Osteoblast (primary cell): ENCODE measurements around the gene CD40. TPM values are rescaled to one million over a fixed set of nuclear protein-coding genes. Genes with fewer than 3 reads are reported as not detected.

Source experiments
- DNase-seq: peaks from one replicate; pipeline ENCODE4 v3.0.0; 2011; ENCODE audit warnings: low spot score, mixed read lengths; ENCODE audit not compliant: insufficient read length; ENCODE audit errors: missing footprints
- H2AFZ ChIP-seq: 2 replicates; pipeline ENCODE4 v1.6.0; 2011; ENCODE audit warnings: mild to moderate bottlenecking, low read length
- H3K27ac ChIP-seq: 2 replicates; pipeline ENCODE4 v1.5.1; 2011; ENCODE audit warnings: mild to moderate bottlenecking, low read depth, low read length, moderate library complexity
- H3K27me3 ChIP-seq: 2 replicates; pipeline ENCODE4 v1.6.0; 2012; ENCODE audit warnings: mild to moderate bottlenecking, control low read depth, inconsistent platforms, low read length, moderate library complexity; ENCODE audit not compliant: insufficient read depth
- H3K36me3 ChIP-seq: 2 replicates; pipeline ENCODE4 v1.5.1; 2011; ENCODE audit warnings: mild to moderate bottlenecking, low read length, control low read depth, moderate library complexity; ENCODE audit not compliant: insufficient read depth
- H3K4me1 ChIP-seq: 2 replicates; pipeline ENCODE4 v1.5.1; 2011; ENCODE audit warnings: mild to moderate bottlenecking, low read length, control low read depth, moderate library complexity; ENCODE audit not compliant: insufficient read depth
- H3K4me2 ChIP-seq: 2 replicates; pipeline ENCODE4 v1.6.0; 2011; ENCODE audit warnings: mild to moderate bottlenecking, low read length; ENCODE audit not compliant: insufficient read depth
- H3K4me3 ChIP-seq: fragments of 200-600 bp; sonication (generic); 3 replicates; pipeline ENCODE4 v1.5.1; 2012; ENCODE audit warnings: mild to moderate bottlenecking, low read length, inconsistent platforms; ENCODE audit not compliant: insufficient read depth
- H3K79me2 ChIP-seq: 2 replicates; pipeline ENCODE4 v1.6.0; 2012; ENCODE audit warnings: mild to moderate bottlenecking, low read length, control low read depth, inconsistent platforms; ENCODE audit not compliant: insufficient read depth
- H3K9me3 ChIP-seq: 2 replicates; pipeline ENCODE4 v1.5.1; 2011; ENCODE audit warnings: low read depth, low read length, control low read depth
- H4K20me1 ChIP-seq: 2 replicates; pipeline ENCODE4 v1.6.0; 2012; ENCODE audit warnings: mild to moderate bottlenecking, low read length, control low read depth; ENCODE audit not compliant: insufficient read depth
- total RNA-seq: library from RNA; depleted of rRNA; stranded (reverse); fragments of >200 nt; gene quantifications from 2 replicates; pipeline ENCODE4 v1.2.3, GENCODE V29; 2012
- TF ChIP-seq, protein P1 (sequence below): IDR thresholded peaks from 2 replicates; pipeline ENCODE4 v1.5.1; 2011; ENCODE audit warnings: mild to moderate bottlenecking, low read depth, low read length, moderate library complexity; ENCODE audit errors: extremely low read depth

Gene CD40
- total RNA-seq, 1 donor = 2.5 TPM

DNA sequence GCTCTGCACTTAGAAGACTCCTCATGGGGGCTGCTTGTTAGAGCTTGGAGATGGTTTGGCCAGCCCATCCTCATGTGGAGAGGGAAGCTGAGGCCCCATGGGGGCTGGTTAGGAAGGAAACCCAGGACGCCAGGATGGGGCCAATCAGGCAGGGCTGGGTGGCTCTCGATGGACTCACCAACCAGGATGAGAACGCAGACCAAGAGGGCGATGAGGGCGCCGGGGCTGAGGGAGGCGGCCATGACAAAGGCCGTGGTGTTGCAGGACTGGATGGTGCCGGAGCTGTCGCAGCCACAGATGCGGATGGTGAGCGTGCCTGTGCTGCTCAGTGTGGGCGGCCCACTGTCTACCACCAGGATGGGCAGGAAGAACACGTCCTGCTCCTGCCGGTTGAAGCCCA, 59.7 kb downstream of the CD40 start:
- no peak overlapping the region for H3K4me3 ChIP-seq

DNA sequence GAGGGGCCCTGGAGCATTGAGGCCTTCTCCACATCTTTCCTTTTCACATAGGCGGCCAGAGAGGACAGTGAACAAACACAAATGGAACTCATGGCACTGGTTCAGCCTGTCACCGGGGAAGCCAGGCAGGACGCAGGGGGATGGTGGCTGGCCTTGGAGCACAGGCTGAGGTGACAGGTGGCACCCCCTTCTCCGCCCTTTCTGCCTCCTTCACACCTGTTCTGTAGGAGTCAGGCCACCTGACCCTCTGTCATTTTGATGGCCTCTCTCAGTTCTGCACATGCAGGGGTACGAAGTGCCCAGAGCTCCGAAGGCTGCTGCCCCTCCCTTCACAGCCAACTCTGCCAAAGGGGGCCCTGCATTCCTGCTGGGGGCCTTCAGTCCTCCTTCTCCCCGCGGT, 60.8 kb downstream of the CD40 start:
- Histone ChIP-seq H3K36me3 (no peaks in the 10 kb centered on the region), H3K79me2 (no peaks in the 10 kb centered on the region), H2AFZ (no peak overlapping the region), H3K27ac (no peak overlapping the region), H4K20me1 (no peaks in the 10 kb centered on the region), H3K27me3 (peaks cover 34% of the 10 kb centered on the region), H3K4me2 (no peak overlapping the region), H3K9me3 (no peaks in the 10 kb centered on the region), H3K4me1 (no peaks in the 10 kb centered on the region), H3K4me3 (no peak overlapping the region)
- DNase-seq = no peak
- TF ChIP-seq, protein P1, sequence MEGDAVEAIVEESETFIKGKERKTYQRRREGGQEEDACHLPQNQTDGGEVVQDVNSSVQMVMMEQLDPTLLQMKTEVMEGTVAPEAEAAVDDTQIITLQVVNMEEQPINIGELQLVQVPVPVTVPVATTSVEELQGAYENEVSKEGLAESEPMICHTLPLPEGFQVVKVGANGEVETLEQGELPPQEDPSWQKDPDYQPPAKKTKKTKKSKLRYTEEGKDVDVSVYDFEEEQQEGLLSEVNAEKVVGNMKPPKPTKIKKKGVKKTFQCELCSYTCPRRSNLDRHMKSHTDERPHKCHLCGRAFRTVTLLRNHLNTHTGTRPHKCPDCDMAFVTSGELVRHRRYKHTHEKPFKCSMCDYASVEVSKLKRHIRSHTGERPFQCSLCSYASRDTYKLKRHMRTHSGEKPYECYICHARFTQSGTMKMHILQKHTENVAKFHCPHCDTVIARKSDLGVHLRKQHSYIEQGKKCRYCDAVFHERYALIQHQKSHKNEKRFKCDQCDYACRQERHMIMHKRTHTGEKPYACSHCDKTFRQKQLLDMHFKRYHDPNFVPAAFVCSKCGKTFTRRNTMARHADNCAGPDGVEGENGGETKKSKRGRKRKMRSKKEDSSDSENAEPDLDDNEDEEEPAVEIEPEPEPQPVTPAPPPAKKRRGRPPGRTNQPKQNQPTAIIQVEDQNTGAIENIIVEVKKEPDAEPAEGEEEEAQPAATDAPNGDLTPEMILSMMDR = no peak

More for the DNA sequence above, 59.7 kb downstream of the CD40 start:
- Histone ChIP-seq H4K20me1 (no peaks in the 10 kb centered on the region), H3K4me1 (no peaks in the 10 kb centered on the region), H3K36me3 (no peaks in the 10 kb centered on the region), H3K4me2 (no peak overlapping the region), H3K79me2 (no peaks in the 10 kb centered on the region), H3K27me3 (peaks cover 41% of the 10 kb centered on the region), H3K27ac (no peak overlapping the region), H3K9me3 (no peaks in the 10 kb centered on the region), H2AFZ (no peak overlapping the region)
- TF ChIP-seq, protein P1 = no peak
- no peak for DNase-seq

Other genes with a start within 250 kb of the CD40 start
- gene ZSWIM1, start 237.1 kb upstream of the CD40 start, total RNA-seq = 7.6 and 8.8 TPM in 2 replicates
- 1.2 and 1.4 TPM in 2 replicates for gene SPATA25, start 230.7 kb upstream of the CD40 start, total RNA-seq
- gene NEURL2, start 227.1 kb upstream of the CD40 start, total RNA-seq = 4.7 and 7.1 TPM in 2 replicates
- 157 and 181 TPM in 2 replicates for gene CTSA, start 227.0 kb upstream of the CD40 start, total RNA-seq
- 15.3 and 21.7 TPM in 2 replicates for gene PLTP, start 206.2 kb upstream of the CD40 start, total RNA-seq
- gene PCIF1, start 183.6 kb upstream of the CD40 start, total RNA-seq = 12.7 and 14.4 TPM in 2 replicates
- 18.3 and 20.3 TPM in 2 replicates for gene ZNF335, start 146.1 kb upstream of the CD40 start, total RNA-seq
- 0.29 and 2.5 TPM in 2 replicates for gene MMP9, start 109.4 kb upstream of the CD40 start, total RNA-seq
- under 0.01 TPM in 2 replicates for gene SLC12A5, start 89.1 kb upstream of the CD40 start, total RNA-seq
- gene NCOA5, start 28.4 kb upstream of the CD40 start, total RNA-seq = 12.4 and 14.5 TPM in 2 replicates
- not detected in 2 replicates for gene CDH22, start 190.2 kb downstream of the CD40 start, total RNA-seq